GM12801 (cell line): Measurements from ENCODE around the gene POLR2F.

Experiments
- CTCF ChIP-seq: IDR thresholded peaks from one replicate; pipeline ENCODE4 v1.5.1; 2011; ENCODE audit warnings: control low read depth; ENCODE audit not compliant: insufficient read length; ENCODE audit errors: extremely low read depth

POLR2F gene

GRCh38 chr22:37953062-37953436 lies 450 bp upstream of the POLR2F start:
- TF ChIP-seq CTCF, result no peak

GRCh38 chr22:37954686-37955085 lies 1.2 kb downstream of the POLR2F start:
- TF ChIP-seq CTCF, result no peak

GRCh38 chr22:37957232-37957631 lies 3.7 kb downstream of the POLR2F start:
- no peak for TF ChIP-seq CTCF

GRCh38 chr22:37959231-37959825 lies 5.8 kb downstream of the POLR2F start:
- no peak for TF ChIP-seq CTCF

- TF ChIP-seq CTCF, result no peak
Observed at GRCh38 chr22:37961062-37961461, 7.6 kb downstream of the POLR2F start.

GRCh38 chr22:37965940-37966664 lies 12.6 kb downstream of the POLR2F start:
- TF ChIP-seq CTCF, result no peak

- no peak for TF ChIP-seq CTCF
Observed at GRCh38 chr22:37967147-37967546, 13.6 kb downstream of the POLR2F start.
